HG03521 (cell line): ENCODE measurements around the gene KCNQ1OT1.
"Not testable (repeated sequence)": the region's sequence is repeated elsewhere in the genome, so short reads cannot be mapped to it uniquely, and the experiment has no call there.

Source experiments
- ATAC-seq: cut with Tn5 transposase; IDR thresholded peaks from one replicate; pipeline ENCODE4 v1.9.1; 2021; ENCODE audit warnings: mild to moderate bottlenecking, moderate library complexity; ENCODE audit not compliant: unreplicated experiment

KCNQ1OT1 gene

DNA sequence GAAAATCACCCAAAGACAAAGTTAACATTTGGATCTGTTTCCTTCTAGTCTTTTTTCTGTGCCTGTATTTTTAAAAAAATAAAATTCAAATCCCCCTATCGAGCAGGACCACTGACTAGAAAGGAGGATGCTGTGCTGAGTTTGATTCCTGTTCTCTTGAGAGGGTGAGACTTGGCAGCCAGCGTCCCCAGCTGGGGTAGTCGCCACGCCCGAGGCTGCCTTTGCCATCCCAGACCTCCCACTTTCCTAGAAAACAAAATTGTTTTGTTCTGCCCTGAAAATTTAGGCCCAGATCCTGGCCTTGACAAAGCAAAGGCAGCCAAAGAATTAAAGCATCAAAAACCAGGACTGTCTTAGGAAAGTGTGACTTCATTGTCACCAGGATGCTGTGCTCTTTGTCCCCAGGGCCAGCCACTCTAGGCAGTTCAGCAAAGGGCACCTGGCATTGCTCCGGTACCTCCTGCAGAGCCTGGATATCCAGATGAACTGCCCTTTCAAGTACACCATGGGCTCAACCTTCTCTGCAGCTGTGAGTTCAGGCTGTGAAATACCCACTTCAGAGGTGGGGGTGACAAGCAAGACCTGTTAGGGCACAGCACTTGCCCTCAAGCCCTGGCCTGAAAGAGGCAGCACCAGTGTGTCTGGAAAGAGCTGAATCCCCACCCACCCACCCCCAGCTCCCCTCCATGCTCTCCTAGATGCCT lies 44.6 kb downstream of the KCNQ1OT1 start:
- ATAC-seq = no peak

DNA sequence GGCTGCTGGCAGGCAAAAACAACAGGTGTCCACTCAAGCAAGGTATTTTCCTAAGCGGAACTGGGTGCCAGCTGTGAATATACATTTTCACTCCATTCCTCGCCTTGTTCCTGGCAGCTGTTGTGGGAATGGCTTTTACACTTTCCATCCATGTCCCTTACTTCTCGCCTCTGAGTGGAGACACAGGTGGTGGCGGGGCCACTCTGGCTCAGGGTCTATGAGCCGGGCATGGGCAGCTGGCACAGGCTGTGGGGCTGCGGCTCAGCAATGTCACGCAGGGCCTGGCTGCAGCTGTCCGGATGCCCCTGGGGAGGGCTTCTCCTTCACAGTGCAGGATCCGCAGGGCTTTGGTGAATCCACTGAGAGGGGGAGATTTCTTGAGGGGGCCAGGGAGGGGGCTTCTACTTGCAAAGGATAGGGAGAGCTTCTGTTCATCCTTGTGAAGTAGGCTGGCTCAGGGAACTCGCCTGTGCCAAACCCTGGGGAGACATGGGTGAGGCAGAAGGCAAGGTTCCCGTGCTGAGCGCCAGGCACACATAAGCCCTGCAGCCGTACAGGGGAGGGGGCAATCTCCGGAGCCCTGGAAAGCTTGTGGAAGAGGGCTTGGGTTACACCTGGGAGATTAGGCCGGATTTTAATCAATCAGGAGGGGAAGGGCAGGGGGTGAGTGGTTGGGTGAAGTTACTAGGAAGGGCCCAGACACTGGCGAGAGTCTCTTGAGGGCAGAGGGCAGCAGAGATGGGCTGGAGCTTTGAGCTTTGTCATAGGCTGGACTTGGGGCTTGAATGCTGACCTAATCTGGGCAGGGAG lies 45.7 kb downstream of the KCNQ1OT1 start:
- no peak for ATAC-seq

DNA sequence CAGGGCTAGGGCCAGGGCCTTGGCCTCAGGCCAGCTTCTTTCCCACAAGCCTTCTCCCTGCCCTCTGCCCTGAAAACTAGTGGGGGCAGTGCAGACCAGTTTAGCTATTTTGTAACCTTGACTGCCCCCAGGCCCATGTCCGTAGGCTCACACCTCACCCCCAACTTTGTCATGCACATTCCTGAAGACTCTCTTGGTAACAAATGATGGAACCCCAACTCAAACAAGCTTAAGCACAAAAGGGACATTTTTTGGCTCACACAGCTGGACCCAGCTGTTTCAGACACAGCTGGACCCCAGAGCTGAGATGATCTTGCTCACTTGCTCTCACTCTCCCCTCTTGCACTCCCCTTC lies 46.6 kb downstream of the KCNQ1OT1 start:
- ATAC-seq = no peak

DNA sequence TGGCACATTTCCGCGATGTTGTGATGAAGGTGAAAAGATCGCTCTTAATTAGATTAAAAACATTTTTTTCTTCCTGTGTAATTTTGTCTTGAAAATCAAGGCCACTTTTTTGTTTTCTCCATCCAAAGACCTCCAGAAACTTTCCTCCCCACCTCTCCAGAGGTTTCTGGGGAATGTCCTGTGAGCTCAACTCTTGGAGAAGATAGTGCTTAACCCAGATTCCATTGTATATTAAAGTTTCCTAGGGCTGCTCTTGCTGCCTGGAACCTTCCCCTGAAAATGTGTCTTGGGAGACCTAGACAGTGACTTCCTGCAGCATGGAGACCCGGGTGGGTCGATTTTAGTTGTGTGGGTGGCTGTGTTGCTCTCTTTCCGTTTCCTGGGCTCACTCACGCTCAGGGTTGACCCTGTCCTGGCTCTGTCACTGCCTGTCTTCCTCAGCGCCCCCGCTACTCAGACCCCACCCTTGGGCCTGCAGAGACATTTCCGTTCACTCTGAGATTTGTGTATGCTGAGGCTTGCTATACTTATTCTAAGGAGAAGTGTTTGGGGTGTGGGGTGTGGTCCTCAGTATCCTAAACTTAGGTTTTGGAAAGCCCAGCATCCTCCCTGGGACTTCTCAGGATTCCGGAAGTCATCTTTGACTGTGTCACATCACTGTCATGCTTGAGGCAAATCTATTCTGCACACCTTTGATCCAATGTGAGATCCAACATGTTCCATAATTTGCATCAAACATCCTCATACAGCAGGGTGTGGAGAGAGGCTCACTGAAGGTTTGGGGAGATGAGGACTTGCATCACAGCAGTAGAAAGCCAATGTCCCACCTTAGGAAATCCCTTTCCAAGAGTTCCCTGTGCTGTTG lies 47.2 kb downstream of the KCNQ1OT1 start:
- no peak for ATAC-seq

DNA sequence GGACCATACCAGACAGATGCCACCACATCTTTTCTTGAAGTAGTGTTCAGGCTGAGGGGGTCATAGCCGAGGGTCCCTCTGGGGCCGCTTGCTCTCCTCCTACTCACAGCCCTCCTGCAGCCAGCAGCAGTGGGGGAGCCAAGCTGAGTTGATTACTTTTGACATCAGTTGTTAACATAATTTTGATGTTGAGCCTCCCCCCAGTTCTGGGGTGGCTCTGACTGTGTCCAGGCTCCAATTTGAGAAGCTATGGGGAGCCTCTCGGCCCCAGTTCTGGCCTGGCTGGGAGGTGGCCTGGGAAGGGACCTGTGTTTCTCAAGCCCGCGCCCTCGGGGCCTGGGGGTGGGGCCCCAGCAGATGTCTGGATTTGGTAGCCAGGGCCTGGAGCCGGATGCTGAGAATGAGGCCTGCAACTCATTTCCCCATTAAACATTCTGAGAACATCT lies 47.9 kb downstream of the KCNQ1OT1 start:
- no peak for ATAC-seq

DNA sequence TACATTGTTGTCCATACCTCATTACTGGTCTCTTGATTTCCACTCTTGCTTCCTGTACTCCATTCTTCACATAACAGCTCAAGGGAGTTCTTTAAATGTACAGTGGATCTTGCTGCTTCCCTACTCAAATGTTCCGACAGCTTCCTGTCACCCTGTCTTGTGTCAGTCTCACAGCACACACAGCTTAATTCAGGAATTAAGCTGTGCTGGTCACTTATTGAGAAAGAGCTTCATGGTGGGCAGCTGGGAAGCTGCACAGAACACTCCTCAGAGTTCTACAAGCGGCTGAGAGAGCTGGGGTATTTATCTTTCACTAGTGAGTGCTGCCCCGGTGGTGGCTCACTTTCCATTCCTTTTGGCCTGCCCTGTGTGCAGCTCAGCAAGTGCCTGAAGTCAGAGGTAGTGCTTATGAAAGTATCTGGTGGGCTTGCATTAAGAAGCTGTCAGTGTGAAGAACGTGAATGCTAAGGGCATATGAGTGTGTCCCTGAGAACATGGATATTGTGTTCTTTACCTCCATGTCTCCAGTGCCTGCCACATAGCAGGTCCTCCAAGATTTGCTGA lies 48.7 kb downstream of the KCNQ1OT1 start:
- ATAC-seq = no peak

DNA sequence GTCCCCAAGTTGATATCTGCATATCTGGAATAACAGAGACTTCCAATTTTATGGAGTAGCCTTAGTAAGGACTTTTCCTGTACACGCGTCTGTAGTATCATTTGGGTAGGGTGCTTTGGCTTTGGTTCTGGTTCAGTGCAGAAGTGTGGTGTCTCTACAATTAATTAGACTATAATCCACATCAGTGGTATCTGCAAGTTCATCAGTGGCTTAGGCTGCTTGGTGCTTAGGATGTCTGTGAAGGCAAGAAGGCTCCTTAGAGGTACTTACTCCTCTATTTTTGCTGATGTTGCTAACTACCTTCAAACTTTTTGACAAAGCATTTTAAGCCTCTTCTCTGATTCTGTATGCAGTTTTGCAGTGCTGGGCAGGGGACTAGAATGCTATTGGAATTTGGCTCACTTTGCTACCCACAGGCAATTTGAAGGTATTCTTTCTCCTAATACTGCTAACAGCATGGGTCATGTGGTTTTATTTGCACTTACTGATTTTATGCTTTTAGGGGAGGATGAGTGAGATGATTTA lies 49.4 kb downstream of the KCNQ1OT1 start:
- ATAC-seq = no peak

DNA sequence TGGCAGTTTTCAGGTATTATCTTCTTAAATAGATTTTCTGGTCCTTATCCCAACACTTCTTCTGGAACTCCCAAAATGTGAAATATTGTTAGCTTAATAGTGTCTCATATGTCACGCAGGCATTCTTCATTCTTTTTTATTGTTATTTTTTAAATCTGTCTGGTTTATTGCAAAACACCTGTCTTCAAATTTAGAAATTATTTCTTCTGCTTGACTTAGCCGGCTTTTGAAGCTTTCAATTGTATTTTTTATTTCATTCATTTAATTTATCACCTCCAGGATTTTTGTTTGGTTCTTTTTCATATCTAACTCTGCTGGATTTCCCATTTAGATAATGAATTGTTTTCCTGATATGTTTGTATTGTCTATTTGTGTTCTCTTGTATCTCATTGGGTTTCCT lies 49.9 kb downstream of the KCNQ1OT1 start:
- no peak for ATAC-seq

DNA sequence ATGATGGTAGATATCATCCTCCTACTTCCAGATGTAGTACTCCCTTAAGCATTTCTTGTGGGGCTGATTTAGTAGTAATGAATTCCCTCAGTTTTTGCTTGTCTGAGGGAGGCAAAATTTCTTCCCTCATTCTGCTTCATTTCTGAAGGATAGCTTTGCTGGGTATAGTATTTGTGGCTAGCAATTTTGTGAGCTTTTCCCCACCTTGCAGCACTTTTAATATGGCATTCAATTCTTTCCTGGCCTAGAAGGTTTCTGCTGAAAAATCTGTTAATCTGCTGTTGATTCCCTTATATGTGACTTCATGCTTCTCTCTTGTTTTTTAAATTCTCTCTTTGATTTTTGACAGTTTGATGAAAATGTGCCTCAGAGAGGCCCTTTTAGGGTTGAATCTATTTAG lies 50.4 kb downstream of the KCNQ1OT1 start:
- no peak for ATAC-seq

DNA sequence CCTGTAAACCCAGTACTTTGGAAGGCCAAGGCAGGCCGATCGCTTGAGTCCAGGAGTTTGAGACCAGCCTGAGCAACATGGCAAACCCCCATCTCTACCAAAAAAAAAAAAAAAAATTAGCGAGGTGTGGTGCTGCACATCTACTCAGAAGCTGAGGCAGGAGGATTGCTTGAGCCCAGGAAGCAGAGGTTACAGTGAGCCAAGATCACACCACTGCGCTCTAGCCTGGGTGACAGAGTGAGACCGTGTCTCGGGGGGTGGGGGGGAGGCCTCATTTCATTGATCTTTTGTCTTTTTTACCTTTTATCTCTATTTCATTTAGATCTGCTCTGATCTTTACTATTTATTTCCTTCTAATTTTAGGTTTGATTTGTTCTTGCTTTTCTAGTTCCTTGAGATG lies 51.8 kb downstream of the KCNQ1OT1 start:
- no peak for ATAC-seq

DNA sequence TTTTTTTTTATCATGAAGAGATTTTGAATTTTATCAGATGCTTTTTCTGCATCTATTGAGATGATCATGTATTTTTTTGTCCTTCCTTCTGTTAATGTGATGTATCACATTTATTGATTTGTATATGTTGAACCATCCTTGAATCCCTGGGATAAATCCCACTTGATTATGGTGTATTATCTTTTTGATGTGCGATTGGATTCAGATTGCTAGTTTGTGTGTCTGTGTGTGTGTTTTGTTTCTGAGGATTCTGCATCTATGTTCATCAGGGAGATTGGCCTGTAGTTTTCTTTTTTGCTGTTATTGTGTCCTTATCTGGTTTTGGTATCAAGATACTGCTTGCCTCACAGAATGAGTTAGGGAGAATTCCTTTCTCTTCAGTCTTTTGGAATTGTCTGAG lies 52.6 kb downstream of the KCNQ1OT1 start:
- no peak for ATAC-seq

DNA sequence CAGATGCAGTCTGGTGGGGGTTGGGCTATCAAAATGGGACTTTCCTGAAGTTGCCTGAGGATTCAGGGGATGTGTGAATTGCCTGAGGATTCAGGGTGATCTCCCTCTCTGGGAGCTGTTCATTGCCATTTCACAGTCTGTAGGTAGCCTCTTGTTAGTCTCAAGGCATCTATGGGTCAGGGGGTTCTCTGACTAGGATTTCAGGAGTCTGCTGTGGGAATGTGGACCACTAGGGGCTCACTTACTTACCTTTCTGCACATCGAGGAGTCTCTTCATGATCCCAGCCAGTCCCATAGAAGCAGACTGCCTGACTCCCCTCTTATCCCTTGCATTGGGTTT lies 54.0 kb downstream of the KCNQ1OT1 start:
- ATAC-seq = no peak

DNA sequence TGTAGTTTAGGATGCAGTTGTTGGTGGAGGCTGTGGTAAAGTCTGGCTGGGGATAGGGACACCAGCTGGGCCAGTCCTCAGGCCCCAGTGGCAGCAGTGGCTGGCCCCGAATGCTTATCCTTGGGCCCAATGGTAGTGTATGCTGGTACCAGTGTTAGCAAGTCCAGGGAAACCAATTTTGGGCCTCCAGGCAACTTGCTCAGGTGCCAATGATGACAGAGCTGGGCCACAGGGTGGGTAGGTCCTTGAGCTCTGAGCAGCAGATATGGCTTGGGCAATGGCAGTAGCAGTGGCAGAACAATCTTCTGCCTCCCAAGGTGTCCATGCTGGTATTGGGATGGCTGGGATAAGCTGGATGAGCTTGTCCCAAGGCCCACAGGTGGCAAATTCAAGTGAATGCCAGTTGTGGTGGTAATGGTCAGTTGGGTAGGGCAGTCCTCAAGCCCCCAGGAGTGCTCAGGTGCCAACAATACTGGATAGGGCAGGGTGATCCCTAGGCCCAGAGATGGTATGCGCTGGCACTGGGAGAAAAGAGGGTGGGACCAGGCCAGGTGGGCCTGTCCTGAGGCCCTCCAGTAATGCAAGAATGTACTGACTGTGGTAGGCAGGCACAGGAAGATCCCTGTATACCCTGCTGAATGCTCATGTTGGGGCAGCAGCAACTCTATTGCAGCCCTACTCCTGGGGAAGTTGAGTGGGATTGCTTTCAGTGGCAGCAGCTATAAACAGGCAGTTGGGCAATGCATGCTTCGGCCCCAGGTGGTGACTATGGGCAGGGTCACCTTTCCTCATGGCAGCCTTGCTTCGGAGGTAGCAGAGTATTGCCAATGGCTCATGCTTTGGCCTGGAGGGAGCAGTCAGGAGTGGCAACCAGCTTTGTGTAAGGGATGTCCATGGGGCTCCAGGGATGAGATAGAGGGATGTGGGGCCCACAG lies 54.7 kb downstream of the KCNQ1OT1 start:
- ATAC-seq = no peak

DNA sequence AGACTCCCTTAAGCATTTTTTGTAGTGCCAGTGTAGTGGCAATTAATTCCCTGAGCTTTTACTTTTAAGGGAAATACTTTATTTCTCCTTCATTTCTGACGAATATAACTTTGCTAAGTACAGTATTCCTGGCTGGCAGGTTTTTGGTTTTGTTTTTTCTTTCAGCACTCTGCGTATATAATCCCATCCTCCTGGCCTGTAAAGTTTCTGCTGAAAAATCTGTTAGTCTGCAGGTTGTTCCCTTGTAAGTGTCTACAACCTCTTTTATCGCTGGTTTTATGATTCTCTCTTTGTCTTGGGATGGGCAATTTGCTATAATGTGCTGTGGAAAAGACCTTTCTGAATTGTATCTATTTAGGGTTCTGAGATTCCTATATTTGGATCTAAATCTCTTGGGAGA lies 56.0 kb downstream of the KCNQ1OT1 start:
- ATAC-seq = no peak

DNA sequence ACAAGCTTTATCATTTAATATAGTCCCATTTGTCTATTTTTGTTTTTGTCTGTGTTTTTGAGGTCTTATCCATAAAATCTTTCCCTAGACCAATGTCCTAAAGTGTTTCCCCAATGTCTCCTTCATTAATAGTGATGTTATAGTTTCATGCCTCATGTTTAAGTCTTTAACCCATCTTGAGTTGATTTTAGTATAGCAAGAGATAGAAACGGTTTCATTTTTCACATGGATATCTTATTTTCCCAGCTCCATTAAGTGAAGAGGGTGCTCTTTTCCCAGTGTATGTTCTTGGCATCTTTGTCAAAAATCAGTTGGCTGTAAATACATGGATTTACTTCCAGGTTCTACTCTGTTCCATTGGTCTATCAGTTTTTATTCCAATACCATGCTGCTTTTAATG lies 58.2 kb downstream of the KCNQ1OT1 start:
- ATAC-seq = no peak

DNA sequence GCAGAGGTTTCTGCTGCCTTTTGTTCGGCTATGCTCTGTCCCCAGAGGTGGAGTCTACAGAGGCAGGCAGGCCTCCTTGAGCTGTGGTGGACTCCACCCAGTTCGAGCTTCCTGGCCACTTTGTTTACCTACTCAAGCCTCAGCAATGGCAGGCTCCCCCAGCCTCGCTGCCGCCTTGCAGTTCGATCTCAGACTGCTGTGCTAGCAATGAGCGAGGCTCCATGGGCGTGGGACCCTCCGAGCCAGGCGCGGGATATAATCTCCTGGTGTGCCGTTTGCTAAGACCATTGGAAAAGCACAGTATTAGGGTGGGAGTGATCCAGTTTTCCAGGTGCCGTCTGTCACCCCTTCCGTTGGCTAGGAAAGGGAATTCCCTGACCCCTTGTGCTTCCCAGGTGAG lies 60.0 kb downstream of the KCNQ1OT1 start:
- not testable (repeated sequence) for ATAC-seq

DNA sequence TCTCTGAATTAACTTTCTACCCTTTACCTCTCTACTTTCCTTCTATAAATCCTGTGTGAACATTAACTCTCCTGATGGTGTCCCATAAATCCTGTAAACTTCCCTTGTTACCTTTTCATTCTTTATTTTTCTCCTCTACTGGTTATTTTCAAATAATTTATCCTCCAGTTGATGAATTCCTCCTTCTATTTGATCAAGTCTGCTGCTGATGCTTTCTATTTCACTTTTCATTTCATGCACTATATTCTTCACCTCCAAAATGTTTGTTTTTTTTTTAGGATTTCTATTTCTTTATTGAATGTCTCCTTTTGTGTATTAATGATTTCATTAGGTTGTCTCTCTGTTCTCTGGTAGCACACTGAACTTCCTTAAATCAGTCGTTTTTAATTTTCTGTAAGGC lies 68.6 kb downstream of the KCNQ1OT1 start:
- ATAC-seq = no peak

DNA sequence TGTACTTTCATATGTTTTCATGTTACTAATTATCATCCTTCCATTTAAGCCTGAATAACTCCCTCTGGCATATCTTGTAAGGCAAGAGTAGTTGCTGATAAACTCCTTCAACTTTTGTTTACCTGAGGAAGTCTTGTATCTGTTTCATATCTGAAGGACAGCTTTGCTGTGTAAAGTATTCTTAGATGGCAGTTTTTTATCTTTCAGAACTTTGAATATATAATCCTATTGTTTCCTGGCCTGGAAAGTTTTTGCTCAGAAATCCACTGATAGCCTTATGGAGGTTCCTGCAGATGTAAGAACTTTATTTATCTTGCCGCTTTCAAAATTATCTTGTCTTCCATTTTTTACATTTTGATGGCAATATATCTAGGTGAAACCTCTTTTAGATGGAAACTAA lies 69.1 kb downstream of the KCNQ1OT1 start:
- ATAC-seq = no peak

DNA sequence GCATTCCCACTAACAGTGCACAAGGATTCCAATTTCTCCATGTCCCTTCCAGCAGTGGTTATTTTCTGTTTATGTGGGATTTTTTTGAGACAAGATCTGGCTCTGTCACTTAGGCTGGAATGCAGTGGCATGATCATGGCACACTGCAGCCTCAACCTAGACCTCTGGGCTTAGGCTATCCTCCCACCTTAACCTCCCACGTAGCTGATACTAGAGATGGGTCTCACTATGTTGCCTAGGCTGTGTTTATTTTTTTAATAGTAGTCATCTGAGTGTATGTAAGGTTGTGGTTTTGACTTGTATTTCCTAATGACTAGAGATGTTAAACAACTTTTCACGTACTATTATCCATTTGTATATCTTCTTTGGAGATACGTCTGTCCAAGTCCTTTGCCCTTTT lies 74.6 kb downstream of the KCNQ1OT1 start:
- no peak for ATAC-seq

DNA sequence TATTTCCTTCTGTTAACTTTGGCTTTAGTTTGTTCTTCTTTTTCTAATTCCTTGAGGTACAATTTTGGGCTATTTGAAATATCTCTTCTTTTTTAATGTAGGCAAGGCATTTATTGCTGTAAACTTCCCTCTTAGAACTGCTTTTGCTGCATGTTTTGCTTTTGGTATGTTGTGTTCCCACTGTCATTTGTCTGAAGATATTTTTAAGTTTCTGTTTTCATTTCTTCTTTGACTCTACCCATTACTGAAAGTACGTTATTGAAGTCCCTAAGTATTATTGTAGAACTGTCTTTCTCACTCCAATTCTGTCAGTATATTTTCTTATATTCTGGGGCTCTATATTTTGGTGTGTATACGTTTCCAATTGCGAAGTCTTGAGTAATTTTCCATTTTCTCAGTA lies 77.9 kb downstream of the KCNQ1OT1 start:
- no peak for ATAC-seq
